ENCODE results near the gene LMF1. TPM values are rescaled to one million over a fixed set of nuclear protein-coding genes. Genes with fewer than 3 reads are reported as not detected.

The LMF1 gene
- total and polyA plus RNA-seq, 9 of the 15 experiments (the other 6 are each of a cell fraction or from before 2014, with no cell fraction given) = 0.11 to 1.6 (median 0.55) TPM; not detected in 1

DNA sequence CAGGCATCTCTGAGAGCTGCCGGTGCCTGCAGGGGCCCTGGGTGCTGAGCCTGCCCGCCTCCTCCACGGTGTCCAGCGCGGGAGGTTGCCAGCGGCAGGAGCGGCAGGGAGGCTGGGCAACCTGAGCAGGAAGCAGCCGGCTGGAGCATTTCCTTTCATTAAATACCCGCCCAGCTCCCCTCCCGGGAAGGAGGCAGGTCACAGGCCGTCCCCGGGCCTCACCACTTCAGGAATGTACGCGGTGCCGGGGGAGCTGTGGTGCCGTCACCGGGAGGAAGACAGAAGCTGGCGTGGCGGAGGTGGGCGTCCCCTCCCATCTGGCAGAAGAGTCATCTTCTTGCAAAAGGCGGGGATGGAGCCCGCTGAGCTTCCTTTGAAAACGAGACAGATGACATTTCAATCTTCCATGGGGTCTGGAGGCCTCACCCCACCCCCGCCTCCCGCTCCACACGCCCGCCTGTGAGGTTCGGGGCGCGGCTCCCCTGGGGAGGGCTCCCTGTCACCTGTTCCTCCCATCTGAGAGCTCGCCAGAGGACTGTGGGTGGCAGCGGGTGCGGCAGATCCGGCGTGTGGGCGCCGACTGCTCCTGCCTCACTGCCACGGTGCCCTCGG, 26.8 kb upstream of the LMF1 start:
- in situ Hi-C loops (cut with MboI) = no loop called here
- Histone ChIP-seq H3K79me2 (ENCODE audit: control insufficient read depth, insufficient read depth, low read length) (no peaks in the 10 kb centered on the region), H3K9me3 (replicated peaks; ENCODE audit: control insufficient read depth, insufficient read depth, low read depth, low read length) (0 out of 2 replicates have a peak, but pooled peaks cover 2% of the 10 kb centered on the region), H4K20me1 (replicated peaks; ENCODE audit: control insufficient read depth, insufficient read depth, low read length) (peaks cover 8% of the 10 kb centered on the region), H3K4me3 (no peak overlapping the region), H3K9me1 (ENCODE audit: control insufficient read depth, insufficient read depth, low read length) (no peaks in the 10 kb centered on the region), H3K27ac (ENCODE audit: extremely low read depth, low read depth, low read length) (no peak overlapping the region), H2AFZ (ENCODE audit: low read depth, low read length) (no peak overlapping the region), H3K27me3 (ENCODE audit: control insufficient read depth in 2 of 2, insufficient read depth in 2 of 2, low read length in 2 of 2) (peaks cover 41 to 64% of the 10 kb centered on the region in 2 experiments; a peak in 4 of 5 replicates), H3K4me2 (ENCODE audit: insufficient read depth, low read length) (no peak overlapping the region), H3K36me3 (ENCODE audit: control insufficient read depth, insufficient read depth, low read length) (no peaks in the 10 kb centered on the region), H3K4me1 (replicated peaks in 1 of 2; ENCODE audit: control insufficient read depth in 2 of 2, insufficient read depth in 2 of 2, low read length in 2 of 2) (peaks cover 0 to 28% of the 10 kb centered on the region in 2 experiments; a peak in 2 of 5 replicates), H3K9ac (ENCODE audit: insufficient read depth in 1 of 2, low read depth in 2 of 2, low read length in 2 of 2) (no peak overlapping the region)
- intact Hi-C loops (cut with micrococcal nuclease) = no loop called here
- no peak for DNase-seq (ENCODE audit: extremely low read depth in 1 of 4, low spot score in 3 of 4)
- TF ChIP-seq EGR1 (conservative IDR thresholded peaks at IDR 0.05) = peak; percentile 18; the same call in 1 of the 2 replicates
- TF ChIP-seq, protein P1, sequence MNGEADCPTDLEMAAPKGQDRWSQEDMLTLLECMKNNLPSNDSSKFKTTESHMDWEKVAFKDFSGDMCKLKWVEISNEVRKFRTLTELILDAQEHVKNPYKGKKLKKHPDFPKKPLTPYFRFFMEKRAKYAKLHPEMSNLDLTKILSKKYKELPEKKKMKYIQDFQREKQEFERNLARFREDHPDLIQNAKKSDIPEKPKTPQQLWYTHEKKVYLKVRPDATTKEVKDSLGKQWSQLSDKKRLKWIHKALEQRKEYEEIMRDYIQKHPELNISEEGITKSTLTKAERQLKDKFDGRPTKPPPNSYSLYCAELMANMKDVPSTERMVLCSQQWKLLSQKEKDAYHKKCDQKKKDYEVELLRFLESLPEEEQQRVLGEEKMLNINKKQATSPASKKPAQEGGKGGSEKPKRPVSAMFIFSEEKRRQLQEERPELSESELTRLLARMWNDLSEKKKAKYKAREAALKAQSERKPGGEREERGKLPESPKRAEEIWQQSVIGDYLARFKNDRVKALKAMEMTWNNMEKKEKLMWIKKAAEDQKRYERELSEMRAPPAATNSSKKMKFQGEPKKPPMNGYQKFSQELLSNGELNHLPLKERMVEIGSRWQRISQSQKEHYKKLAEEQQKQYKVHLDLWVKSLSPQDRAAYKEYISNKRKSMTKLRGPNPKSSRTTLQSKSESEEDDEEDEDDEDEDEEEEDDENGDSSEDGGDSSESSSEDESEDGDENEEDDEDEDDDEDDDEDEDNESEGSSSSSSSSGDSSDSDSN (IDR thresholded peaks at IDR 0.05; ENCODE audit: borderline replicate concordance in 1 of 2, low read depth in 2 of 2, low read length in 2 of 2) = peak in 1 of 2 experiments; percentile 14; a peak in 1 of 4 replicates
- TF ChIP-seq, protein P2, sequence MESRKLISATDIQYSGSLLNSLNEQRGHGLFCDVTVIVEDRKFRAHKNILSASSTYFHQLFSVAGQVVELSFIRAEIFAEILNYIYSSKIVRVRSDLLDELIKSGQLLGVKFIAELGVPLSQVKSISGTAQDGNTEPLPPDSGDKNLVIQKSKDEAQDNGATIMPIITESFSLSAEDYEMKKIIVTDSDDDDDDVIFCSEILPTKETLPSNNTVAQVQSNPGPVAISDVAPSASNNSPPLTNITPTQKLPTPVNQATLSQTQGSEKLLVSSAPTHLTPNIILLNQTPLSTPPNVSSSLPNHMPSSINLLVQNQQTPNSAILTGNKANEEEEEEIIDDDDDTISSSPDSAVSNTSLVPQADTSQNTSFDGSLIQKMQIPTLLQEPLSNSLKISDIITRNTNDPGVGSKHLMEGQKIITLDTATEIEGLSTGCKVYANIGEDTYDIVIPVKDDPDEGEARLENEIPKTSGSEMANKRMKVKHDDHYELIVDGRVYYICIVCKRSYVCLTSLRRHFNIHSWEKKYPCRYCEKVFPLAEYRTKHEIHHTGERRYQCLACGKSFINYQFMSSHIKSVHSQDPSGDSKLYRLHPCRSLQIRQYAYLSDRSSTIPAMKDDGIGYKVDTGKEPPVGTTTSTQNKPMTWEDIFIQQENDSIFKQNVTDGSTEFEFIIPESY (CRISPR knock-in tag; IDR thresholded peaks at IDR 0.05) = no peak
- CTCF ChIA-PET (ENCODE audit: low intra/inter-chr PET ratio) = no interaction called here
- POLR2A ChIA-PET = interaction anchor here (0.6 to 1.2 kb wide), 3 partner anchors 15 to 157 kb away, joined by 3 read pairs; no protein-coding TSS in a partner anchor
- ATAC-seq = no peak
- WGBS (ENCODE audit: insufficient coverage, low coverage, missing lambda C conversion rate) = under 1% methylated on average over 25 of the region's 39 CpGs
- no TSS peak for BruUV-seq (replicated peaks)
- no peak for FAIRE-seq

Data from K562 (cell line).